Right lung (tissue), 10 donors: ENCODE measurements around the gene AP1S2. TPM values are rescaled to one million over a fixed set of nuclear protein-coding genes. Genes with fewer than 3 reads are reported as not detected.
"Not testable (repeated sequence)": the region's sequence is repeated elsewhere in the genome, so short reads cannot be mapped to it uniquely, and the experiment has no call there.

Source experiments
- DNase-seq, 2 donors: peaks; one replicate each; pipeline ENCODE4 v3.0.0-alpha.2; 2013
- long read RNA-seq, 8 donors: transcript quantifications; one replicate each; lab custom pipeline, GENCODE V29; 2026
- polyA plus RNA-seq, 5 donors: library from polyadenylated mRNA; unstranded; fragments of 120-200 nt; gene quantifications; one replicate each; pipeline versions ENCODE4 v1.2.1 to v1.2.3, GENCODE V29; 2013; ENCODE audit warnings: inconsistent platforms in 1 of 5, low replicate concordance in 1 of 5; ENCODE audit not compliant: insufficient read length in 5 of 5, insufficient read depth in 1 of 5

AP1S2 gene
- polyA plus RNA-seq = 100 to 1,000 TPM in 1 of 5 donors, 10 to 100 TPM in 4; 54.4 to 101 (median 90.3) TPM
- long read RNA-seq, donor 1, transcript AP1S2-201 (5 exons, 2,237 nt) = major isoform, 30 of 31 reads
- long read RNA-seq, donor 1, partial matches to known transcripts = 0 of 31 reads
- long read RNA-seq, donor 1, other reads (novel, unspliced or antisense) = 0 of 31 reads
- long read RNA-seq, donor 2, transcript AP1S2-201 (5 exons, 2,237 nt) = major isoform, 17 of 18 reads
- long read RNA-seq, donor 2, partial matches to known transcripts = 0 of 18 reads
- long read RNA-seq, donor 2, other reads (novel, unspliced or antisense) = 0 of 18 reads
- long read RNA-seq, donor 3, transcript AP1S2-201 (5 exons, 2,237 nt) = major isoform, 17 of 18 reads
- long read RNA-seq, donor 3, partial matches to known transcripts = 0 of 18 reads
- long read RNA-seq, donor 3, other reads (novel, unspliced or antisense) = 0 of 18 reads
- long read RNA-seq, donor 4, transcript AP1S2-201 (5 exons, 2,237 nt) = major isoform, 10 of 12 reads
- long read RNA-seq, donor 4, partial matches to known transcripts = 0 of 12 reads
- long read RNA-seq, donor 4, other reads (novel, unspliced or antisense) = 0 of 12 reads
- long read RNA-seq, donor 5, transcript AP1S2-201 (5 exons, 2,237 nt) = major isoform, 20 of 21 reads
- long read RNA-seq, donor 5, partial matches to known transcripts = 0 of 21 reads
- long read RNA-seq, donor 5, other reads (novel, unspliced or antisense) = 0 of 21 reads
- long read RNA-seq, donor 6, transcript AP1S2-201 (5 exons, 2,237 nt) = major isoform, 21 of 21 reads
- long read RNA-seq, donor 6, partial matches to known transcripts = 0 of 21 reads
- long read RNA-seq, donor 6, other reads (novel, unspliced or antisense) = 0 of 21 reads
- long read RNA-seq, donor 7, transcript AP1S2-201 (5 exons, 2,237 nt) = major isoform, 11 of 12 reads
- long read RNA-seq, donor 7, partial matches to known transcripts = 0 of 12 reads
- long read RNA-seq, donor 7, other reads (novel, unspliced or antisense) = 0 of 12 reads
- long read RNA-seq, donor 8, transcript AP1S2-201 (5 exons, 2,237 nt) = major isoform, 5 of 8 reads
- long read RNA-seq, donor 8, partial matches to known transcripts = 0 of 8 reads
- long read RNA-seq, donor 8, other reads (novel, unspliced or antisense) = 0 of 8 reads

GRCh38 chrX:15854712-15855567, at the start of gene AP1S2:
TSS of gene AP1S2 (minus strand) at chrX:15854813. CDS start at chrX:15852524, 2,289 bp downstream.
- peak; percentile 92 to 93 for DNase-seq

- DNase-seq = no peak
These were observed 48.6 kb upstream of the AP1S2 start for GRCh38 chrX:15903186-15903681.

GRCh38 chrX:15895334-15895733, 40.7 kb upstream of the AP1S2 start:
- DNase-seq = no peak

GRCh38 chrX:15894724-15895123, 40.1 kb upstream of the AP1S2 start:
- no peak for DNase-seq

GRCh38 chrX:15890463-15890862, 35.9 kb upstream of the AP1S2 start:
- DNase-seq = no peak

- no peak for DNase-seq
These were observed 33.4 kb upstream of the AP1S2 start for GRCh38 chrX:15888062-15888461.

GRCh38 chrX:15883540-15883863, 28.9 kb upstream of the AP1S2 start:
- no peak for DNase-seq

- DNase-seq = no peak
These were observed 28.3 kb upstream of the AP1S2 start for GRCh38 chrX:15882704-15883539.

- DNase-seq = no peak
These were observed 26.8 kb upstream of the AP1S2 start for GRCh38 chrX:15881381-15881897.

GRCh38 chrX:15877914-15878313, 23.3 kb upstream of the AP1S2 start:
- DNase-seq = not testable (repeated sequence)

GRCh38 chrX:15877380-15877779, 22.8 kb upstream of the AP1S2 start:
- DNase-seq = no peak

- DNase-seq = no peak
These were observed 20.1 kb upstream of the AP1S2 start for GRCh38 chrX:15874672-15875071.

- DNase-seq = no peak
These were observed 19.0 kb upstream of the AP1S2 start for GRCh38 chrX:15873566-15873965.

GRCh38 chrX:15870310-15870709, 15.7 kb upstream of the AP1S2 start:
- no peak for DNase-seq

- no peak for DNase-seq
These were observed 15.1 kb upstream of the AP1S2 start for GRCh38 chrX:15869695-15870094.

GRCh38 chrX:15866147-15866546, 11.5 kb upstream of the AP1S2 start:
- no peak for DNase-seq

- DNase-seq = no peak
These were observed 10.0 kb upstream of the AP1S2 start for GRCh38 chrX:15864629-15865028.

- DNase-seq = no peak
These were observed 9.4 kb upstream of the AP1S2 start for GRCh38 chrX:15864023-15864422.

- DNase-seq = no peak
These were observed 6.3 kb upstream of the AP1S2 start for GRCh38 chrX:15860921-15861320.

GRCh38 chrX:15858051-15858450, 3.4 kb upstream of the AP1S2 start:
- DNase-seq = no peak
